GM18870 (cell line): ENCODE measurements around the gene DAPL1.
"Not testable (repeated sequence)": the region's sequence is repeated elsewhere in the genome, so short reads cannot be mapped to it uniquely, and the experiment has no call there.

ENCODE experiments used
- ATAC-seq: cut with Tn5 transposase; IDR thresholded peaks from one replicate; pipeline ENCODE4 v1.9.1; 2021; ENCODE audit warnings: moderate library complexity; ENCODE audit not compliant: unreplicated experiment

Gene DAPL1

DNA sequence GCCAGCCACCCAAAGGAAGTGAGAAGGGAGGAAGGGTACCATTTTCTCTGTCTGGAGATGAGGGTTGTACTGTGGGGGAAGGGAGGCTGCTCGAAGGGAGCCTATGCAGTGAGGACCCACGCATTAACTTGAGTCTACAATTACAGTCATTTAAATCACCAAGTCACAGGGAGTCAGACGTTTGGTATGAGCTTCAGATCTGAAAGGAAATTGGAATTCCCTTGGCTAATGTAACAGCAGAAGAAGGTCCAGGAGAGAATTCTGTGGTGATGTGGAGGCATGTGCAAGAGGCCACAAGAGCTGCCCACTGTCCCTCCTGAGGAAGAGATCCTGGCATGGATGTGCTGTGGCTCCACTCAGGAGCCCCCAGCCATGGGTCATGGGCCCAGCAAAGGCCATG lies 22.5 kb downstream of the DAPL1 start:
- ATAC-seq: no peak

DNA sequence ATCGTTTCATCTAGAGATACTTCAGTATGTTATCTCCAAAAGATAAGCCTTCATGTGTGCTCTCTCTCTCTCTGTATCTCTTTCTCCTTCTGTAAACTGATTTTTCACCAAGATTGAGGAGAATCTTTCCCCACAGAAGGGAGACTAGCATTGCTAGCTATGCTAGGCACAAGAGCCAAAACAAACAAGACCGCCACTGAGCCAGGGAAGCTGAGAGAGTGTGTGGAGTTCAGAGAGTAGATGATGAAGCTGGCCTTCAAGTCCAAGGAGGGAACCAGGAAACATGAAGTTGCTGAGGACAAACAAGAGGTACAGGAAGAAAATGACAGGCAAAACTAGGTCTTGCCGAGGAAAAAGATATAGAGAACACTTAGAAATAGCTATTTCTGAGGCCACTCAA lies 23.4 kb downstream of the DAPL1 start:
- ATAC-seq: no peak

DNA sequence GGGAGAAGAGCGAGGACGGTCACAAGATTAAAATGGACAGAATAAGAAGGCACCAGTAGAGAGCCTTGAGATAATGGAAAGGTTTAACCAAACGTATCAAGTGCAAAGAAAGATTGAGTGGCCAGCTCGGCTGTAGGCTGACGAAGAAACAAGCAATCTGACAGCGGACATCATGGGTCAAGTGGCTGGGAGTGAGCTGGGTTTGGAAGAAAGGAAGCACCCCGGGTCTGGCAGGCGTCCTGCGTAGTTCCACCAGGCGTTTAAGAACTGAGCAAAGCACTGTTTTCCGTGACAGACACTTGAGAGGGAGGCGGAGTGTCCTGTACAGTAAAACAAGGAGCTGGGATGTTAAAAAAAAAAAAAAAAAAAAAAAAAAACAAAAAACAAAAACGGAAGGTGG lies 27.1 kb downstream of the DAPL1 start:
- ATAC-seq: no peak

DNA sequence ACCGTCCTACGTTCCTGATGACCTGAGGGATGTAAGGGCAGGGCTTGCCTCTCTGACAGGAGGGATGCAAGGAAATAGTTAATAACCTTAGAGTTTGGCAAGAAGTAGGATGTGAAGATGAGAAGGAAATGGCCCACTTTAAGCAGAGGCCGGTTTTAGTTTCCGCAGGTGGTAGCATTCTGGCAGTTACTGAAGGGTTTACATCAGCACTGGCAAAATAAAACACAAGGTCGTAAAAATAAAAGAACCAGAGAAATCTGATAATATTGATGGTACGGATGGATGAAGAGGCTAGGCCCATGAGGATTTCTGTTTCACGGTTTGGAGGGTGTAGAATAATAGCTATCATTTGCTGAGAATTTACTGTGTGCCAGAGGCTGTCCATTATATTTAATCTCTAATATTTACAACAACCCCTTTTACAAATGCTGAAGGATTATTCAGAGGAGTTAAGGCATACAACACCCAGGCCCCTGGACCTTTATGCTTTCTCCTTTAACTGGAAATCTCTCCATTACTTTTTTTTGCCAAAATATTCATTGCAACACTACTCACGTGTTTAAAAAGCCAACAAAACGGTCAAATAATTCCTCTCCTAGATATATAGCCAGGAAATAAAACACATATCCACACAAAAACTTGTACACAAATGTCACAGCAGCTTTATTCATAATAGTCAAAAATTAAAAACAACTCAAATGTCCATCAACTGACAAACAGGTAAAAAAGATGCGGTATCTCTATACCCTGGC lies 28.5 kb downstream of the DAPL1 start:
- no peak for ATAC-seq

DNA sequence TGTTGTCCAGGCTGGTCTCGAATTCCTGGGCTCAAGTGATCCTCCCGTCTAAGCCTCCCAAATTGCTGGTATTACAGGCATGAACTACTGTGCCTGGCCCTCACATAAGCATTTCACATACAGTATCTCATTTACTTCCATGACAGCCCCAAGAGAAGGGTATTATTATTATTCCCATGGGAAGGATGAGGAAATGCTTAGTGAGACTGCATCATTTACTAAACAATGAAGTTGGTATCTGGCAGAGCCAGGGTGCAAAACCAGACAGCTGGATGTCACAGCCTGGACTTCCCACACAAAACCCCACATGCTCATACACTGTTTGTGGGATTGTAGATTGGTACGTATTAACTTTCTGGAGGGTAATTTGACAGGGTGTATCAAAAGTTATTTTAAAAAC lies 29.9 kb downstream of the DAPL1 start:
- no peak for ATAC-seq

DNA sequence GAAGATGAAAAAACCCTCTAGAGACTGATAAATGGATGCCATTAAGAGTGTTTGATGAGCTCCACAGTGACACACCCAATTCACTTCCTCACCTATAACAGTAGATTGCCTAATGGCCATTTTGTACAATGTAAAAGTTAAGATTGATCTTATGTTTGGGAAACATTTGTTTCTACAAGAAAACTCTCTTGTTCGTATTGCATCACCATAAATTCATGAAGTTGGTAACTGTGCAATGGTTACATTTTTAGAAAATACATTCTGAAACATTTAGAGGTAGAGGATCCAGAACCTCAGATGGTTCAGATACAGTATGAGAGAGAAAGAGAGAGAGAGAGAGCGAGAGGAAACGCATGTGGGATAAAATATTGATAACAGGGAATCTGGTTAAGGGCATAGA lies 31.8 kb downstream of the DAPL1 start:
- ATAC-seq: no peak

DNA sequence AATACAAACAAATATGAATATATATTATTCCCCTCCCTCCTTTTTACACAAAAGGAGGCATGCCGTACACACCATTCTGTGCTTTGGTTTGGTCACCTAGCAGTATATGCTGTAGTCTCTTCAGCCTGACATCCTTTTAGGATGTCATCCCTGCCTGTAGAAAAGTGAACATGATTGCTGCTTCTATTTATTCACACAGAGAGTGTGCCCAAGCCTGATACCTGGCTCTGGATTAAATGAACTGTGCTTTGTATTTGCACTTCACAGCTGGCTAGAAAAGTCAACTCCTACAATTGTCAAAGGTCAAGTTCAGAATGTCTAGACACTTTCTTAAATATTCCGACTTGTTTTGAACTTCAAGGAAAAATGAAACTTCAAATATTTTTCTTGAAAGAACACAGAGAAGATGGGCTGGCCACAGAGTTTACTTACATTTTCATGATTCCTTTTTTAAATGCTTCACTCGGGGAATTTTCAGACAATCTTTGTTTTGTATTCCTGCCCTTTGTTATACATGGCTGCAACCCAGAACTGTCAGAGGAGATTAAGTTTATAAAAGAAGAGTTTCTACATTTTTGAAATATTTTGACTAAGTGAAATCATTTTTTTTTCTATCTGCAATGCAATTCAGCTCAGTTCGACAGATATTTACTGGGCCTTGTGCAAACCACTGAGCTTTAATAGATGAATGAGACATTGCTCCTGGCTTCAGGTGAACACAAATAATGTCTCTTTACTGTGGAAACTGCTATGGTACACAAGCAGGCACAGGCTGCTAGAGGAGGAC lies 33.5 kb downstream of the DAPL1 start:
- ATAC-seq: no peak

DNA sequence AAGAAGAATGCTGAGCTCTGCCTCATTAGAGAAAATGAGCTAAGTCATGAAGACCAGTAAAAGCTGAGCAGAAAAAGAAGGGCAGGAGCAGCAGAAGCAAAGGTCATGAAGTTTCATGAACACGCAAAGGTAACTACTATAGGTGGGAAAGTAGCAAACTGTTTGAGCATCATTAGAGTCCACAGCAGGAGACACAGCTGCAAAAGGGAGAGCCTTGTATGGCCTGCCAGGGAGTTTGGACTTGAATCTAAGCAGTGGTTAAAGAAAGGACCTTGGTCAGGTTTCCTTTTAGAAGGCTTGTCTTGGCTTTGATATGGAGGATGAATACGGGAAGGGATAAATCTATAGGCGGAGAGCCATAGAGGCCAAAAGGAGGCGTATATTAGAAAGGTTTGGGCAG lies 34.0 kb downstream of the DAPL1 start:
- no peak for ATAC-seq

DNA sequence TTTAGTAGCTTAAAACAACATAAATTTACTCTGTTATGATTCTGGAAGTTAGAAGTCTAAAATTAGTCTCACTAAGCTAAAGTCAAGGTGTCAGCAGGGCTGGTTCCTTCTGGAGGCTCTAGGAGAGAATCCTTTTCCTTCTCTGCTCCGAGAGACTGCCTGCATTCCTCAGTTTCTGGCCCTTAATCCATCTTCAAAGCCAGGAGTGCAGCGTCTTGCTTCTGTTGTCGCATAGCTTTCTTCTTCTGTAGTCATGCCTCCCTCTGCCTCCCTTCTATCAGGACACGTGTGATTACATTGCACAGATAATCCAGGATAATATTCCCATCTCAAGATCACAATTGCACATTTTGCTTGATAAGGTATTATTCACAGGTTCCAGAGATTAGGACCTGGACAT lies 35.1 kb downstream of the DAPL1 start:
- no peak for ATAC-seq

DNA sequence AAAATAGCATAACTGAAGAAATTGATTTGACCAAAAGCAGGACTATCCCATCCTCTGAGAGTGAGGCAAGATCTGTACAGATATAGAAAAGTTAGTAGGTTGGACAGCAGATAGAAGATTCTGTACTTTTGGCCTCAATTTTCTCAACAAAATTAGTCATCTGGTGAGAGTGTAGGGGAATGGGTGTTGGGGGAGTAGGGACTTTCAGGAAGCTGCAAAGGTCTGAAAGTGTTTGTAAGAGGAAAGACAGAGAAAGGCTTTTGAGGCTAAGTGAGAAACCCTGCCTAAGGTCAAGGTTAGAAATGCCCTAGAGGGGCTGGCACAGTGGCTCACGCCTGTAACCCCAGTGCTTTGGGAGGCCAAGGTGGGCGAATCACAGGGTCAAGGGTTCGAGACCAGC lies 40.3 kb downstream of the DAPL1 start:
- no peak for ATAC-seq

DNA sequence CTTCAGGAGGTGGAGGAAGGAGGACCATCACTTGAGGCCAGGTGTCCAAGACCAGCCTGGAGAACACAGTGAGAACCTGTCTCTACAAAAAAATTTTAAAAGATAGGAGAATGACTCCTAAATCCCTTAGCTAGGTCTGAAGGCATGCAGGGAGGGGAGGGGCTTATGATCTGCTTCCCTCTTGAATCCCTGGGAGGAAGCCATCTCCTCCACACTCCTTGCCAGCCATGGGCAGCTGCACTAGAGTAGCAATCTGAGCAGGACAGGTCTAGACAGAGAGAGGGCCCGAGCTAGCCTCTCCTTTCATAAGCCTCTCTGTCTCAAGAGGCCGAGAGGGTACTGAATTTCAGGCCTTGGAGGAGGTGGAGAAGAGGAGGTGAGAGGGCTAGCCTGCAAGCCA lies 42.5 kb downstream of the DAPL1 start:
- no peak for ATAC-seq

DNA sequence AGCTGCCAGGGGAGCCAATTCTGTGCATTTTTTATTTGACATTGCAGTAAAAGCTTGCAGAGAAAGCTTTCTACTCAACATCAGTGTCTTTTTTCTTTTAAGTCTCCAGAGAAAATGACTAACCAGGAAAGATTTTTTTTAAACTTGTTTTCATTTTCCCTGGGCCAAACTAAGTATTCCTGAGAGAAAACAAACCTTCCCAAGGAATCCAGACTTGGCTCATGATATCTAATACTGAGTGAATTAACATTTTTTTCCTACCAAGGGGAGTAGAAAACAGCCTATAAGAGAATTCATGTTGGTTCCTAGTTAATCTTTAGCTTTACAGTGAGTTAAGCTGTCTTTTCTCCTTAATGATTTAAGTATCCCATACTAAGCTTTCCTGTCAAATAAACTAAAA lies 46.7 kb downstream of the DAPL1 start:
- no peak for ATAC-seq

DNA sequence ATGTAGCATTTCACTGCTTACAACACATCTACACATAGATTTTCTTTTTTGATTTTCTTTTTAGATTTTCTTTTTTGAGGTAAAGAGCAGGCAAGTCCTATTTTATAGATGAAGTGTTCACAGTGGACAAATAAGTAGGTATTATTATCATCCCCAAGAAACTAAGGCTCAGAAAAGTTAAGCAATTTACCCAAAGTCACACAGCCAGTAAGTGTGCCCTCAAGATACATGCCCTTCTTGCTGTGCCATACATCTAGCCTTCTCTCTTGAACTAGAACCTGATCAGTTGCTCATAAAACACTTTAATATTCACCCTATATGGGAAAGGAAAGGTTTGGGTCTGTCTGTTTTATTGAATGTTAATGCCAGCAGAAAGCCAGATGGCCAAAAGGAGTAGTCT lies 50.3 kb downstream of the DAPL1 start:
- no peak for ATAC-seq

DNA sequence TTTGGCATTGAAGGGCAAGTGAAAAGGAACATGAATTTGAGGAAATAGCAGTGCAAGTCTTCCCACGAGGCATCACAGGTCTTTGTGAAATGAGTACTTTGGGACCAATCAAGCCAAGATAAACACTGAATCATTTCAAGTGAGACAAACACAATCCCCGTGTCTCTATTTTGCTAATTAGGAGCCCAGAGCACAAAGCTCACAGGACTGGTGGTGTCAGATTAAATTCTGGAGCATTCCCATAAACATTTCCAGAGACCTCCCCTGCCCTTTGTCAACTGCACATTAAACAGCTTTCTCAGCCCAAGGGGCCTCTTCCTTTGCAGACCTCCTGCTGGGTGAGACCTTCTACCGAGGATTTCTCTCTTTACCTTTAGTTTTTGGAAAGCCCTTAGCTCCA lies 50.7 kb downstream of the DAPL1 start:
- no peak for ATAC-seq

DNA sequence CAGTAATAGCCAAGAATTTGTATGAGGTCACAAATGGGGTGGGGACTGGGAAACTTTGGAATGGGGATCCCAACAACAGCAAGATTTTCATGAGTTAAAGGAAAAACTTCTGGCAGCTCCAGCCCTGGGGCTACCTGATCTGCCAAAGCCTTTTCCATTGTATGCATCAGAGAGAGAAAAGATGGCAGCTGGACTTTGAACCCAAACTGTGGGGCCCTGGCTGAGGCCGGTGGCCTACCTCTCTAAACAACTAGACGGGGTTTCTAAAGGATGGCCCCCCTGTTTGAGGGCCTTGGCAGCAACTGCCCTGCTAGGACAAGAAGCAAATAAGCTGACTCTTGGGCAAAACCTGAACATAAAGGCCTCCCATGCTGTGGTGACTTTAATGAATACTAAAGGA lies 52.4 kb downstream of the DAPL1 start:
- not testable (repeated sequence) for ATAC-seq

DNA sequence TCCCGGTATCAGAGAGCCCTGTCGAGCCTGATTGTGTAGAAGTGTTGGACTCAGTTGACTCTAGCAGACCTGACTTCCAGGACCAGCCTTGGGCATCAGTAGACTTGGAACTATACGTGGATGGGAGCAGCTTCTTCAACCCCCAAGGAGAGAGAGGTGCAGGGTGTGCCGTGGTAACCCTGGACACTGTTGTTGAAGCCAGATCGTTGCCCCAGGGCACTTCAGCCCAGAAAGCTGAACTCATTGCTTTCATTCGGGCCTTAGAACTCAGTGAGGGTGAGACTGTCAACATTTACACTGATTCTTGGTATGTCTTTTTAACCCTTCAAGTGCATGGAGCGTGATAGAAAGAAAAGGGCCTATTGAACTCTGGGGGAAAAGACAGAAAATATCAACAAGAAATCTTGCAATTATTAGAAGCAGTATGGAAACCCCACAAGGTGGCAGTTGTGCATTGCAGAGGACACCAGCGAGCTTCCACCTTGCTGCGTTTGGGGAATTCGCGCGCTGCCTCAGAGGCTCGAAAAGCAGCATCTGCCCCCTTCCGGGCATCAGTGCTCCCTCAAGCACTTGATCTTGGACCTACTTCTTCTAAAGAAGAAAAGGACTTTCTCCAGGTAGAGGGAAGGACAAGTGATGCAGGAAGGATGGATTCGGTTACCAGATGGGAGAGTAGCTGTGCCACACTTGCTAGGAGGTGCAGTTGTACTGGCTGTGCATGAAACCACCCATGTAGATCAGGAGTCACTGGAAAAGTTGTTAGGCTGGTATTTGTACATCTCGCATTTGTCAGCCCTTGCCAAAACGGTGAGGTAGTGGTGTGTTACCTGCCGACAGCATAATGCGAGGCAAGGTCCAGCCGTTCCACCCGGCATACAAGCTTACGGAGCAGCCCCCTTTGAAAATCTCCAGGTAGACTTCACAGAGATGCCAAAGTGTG lies 53.2 kb downstream of the DAPL1 start:
- not testable (repeated sequence) for ATAC-seq

DNA sequence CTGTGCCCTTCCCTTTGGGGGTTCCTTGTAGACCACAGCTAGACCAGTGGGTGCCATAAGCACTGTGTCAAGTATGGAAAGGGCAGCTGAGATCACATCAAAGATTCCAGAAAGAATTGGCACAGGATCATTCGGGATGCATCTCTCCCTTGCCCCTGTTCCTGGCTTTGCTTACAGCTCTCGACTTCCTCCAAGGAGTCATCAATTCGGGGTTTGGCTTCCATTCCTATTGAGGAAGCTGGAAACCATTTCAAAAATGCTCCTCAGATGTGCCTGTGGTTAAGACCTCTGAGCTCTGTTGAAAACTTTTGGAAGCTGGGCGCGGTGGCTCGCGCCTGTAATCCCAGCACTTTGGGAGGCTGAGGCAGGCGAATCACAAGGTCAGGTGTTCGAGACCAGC lies 65.1 kb downstream of the DAPL1 start:
- not testable (repeated sequence) for ATAC-seq

DNA sequence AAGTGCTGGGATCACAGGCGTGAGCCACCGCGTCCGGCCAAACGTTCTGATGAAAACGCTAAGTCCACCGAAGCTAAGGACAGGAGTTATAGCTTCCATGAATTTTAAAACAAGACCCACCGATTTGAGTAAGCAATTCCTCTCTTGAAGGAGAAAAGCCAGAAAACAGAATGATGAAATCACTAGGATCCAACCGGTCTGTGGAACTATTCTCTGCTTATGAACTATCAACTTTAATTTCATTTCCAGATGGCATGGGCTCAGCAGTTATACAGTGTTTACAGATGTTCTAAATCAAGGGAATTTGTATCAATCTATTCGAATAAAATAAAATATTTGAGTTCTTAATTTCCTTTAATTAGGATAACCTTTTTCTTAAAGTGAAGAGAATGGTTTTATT lies 66.5 kb downstream of the DAPL1 start:
- not testable (repeated sequence) for ATAC-seq

DNA sequence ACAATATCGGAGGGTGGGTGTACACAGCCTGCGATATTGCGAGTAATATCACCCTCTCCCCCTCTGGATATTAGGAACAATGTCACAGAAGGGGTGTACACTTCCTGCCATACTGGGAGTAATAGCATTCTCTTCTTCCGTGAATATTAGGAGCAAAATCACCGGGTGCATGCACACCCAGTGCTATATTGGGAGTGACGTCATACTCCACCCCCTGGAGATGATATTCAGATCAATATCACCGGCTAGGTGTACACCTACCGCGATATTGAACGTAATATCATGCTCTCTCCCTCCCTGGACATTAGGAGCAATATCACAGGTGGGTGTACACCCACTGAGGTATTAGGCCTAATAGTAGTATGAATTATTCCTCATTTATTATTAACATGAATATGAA lies 70.4 kb downstream of the DAPL1 start:
- not testable (repeated sequence) for ATAC-seq
